Right lobe of liver (tissue), 6 donors: ENCODE results near the gene SLC22A13. TPM values are rescaled to one million over a fixed set of nuclear protein-coding genes. Genes with fewer than 3 reads are reported as not detected.

Experiments
- ATAC-seq, 4 donors: fragments of 200-7000 bp; cut with Tn5 transposase; one replicate each; pipeline ENCODE4 v1.9.1; 2020; ENCODE audit warnings: mild to moderate bottlenecking in 4 of 4, moderate library complexity in 4 of 4
- DNase-seq, 3 donors: peaks; one replicate each; pipeline ENCODE4 v3.0.0-alpha.2; 2020
- H3K27ac ChIP-seq, 3 donors: fragments of 200-600 bp; one replicate each; pipeline ENCODE4 v1.8.0; 2022
- H3K27me3 ChIP-seq, 2 donors: fragments of 200-600 bp; one replicate each; pipeline ENCODE4 v1.8.0; 2022
- H3K36me3 ChIP-seq, 4 donors: fragments of 200-600 bp; sonication (generic) in 1 of 4; one replicate each; pipeline versions ENCODE4 v1.5.1 to v1.8.0; 2017 to 2022; ENCODE audit warnings: control low read depth in 1 of 4
- H3K4me1 ChIP-seq, 4 donors: fragments of 200-600 bp; sonication (generic) in 1 of 4; one replicate each; pipeline versions ENCODE4 v1.5.1 to v1.8.0; 2017 to 2022; ENCODE audit warnings: control low read depth in 1 of 4
- H3K4me3 ChIP-seq, 3 donors: fragments of 200-600 bp; one replicate each; pipeline ENCODE4 v1.8.0; 2022
- H3K9me3 ChIP-seq, 4 donors: fragments of 200-600 bp; sonication (generic) in 1 of 4; one replicate each; pipeline versions ENCODE4 v1.5.1 to v1.8.0; 2017 to 2022; ENCODE audit warnings: control low read depth in 1 of 4
- POLR2A ChIP-seq: fragments of 450-650 bp; IDR thresholded peaks from one replicate; pipeline ENCODE4 v1.6.1; 2017; ENCODE audit warnings: antibody characterized with exemption, mild to moderate bottlenecking
- WGBS: methylation state at CpG from one replicate; pipeline ENCODE4 v1.1.6; 2018; ENCODE audit warnings: low coverage, low lambda C conversion rate; ENCODE audit not compliant: insufficient coverage; ENCODE audit errors: missing lambda C conversion rate; 5-methylcytosine and 5-hydroxymethylcytosine counted together
- intact Hi-C, 2 donors: fragments of 100-400 bp; cut with DNase I; formaldehyde crosslinking; loops; one replicate each; pipeline versions ENCODE4 v1.11.2 to v1.14.1; 2022
- long read RNA-seq: library from polyadenylated mRNA; unstranded; transcript quantifications from one replicate; pipeline ENCODE4 v2.0.0, GENCODE V29; 2019
- total RNA-seq, 6 experiments: library from RNA; depleted of rRNA in 2 of 6; stranded (reverse); fragments of >200 nt in 2 of 6; fragmentation: NEBNext Ultra II Directional in 3 of 6; extraction: Animal tissue kit (Norgen Biotek cat#: 25700) in 3 of 6; gene quantifications; one replicate each; pipeline versions ENCODE4 v1.1.0 to v1.2.4, GENCODE V29; 2016 to 2023
- TF ChIP-seq, protein P1 (sequence below), 4 donors: fragments of 200-600 bp in 3 of 4; fragments of 450-650 bp in 1 of 4; IDR thresholded peaks; one replicate each; pipeline versions ENCODE4 v1.5.1 to v1.8.0; 2016 to 2022; ENCODE audit warnings: antibody characterized with exemption in 4 of 4, mild to moderate bottlenecking in 2 of 4
- donor health status: DM: no; HTN: yes; CAD: no.
- donor health status: DM: no; HTN: no; CAD: no.
- donor health status: DM: no; HTN: no; CAD: no.
- donor health status: DM: no; HTN: yes; CAD: no.
- donor health status: DM: no; HTN: yes; CAD: no.

Gene SLC22A13
- total RNA-seq, result under 1 TPM in 3 of 6 experiments, not detected in 3; 0.16 to 0.35 (median 0.22) TPM
- long read RNA-seq, result 0 reads

DNA sequence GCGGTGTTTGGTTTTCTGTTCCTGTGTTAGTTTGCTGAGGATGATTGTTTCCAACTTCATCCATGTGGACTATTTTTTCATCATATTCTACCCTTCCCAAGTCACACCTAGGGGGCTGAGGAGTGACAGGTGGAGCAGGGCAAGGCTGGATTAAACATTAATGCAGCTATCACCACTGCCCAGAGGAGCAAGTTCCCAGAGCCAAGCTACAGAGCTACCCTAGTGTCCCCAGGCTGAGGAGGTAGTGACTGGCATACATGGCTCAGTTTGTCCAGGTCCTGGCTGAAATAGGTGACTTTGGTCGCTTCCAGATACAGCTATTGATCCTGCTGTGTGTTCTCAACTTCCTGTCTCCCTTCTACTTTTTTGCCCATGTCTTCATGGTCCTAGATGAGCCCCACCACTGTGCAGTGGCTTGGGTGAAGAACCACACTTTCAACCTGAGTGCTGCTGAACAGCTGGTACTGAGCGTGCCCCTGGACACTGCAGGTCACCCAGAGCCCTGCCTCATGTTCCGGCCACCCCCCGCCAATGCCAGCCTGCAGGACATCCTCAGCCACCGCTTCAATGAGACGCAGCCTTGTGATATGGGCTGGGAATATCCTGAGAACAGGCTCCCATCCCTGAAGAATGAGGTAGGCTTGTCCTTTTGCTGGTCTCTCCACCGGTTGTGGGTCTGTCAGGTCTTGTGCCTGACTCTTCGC lies at the start of gene SLC22A13:
Gene SLC22A13, plus strand, starts transcription at position 209 of the 704 bp plus-strand sequence. Its CDS starts 49 bp downstream, at position 258.
- Histone ChIP-seq H3K9me3 (no peaks in the 10 kb centered on the region), H3K4me3 (no peak within 1 kb of the TSS), H3K36me3 (no peaks in the 10 kb centered on the region), H3K4me1 (peaks cover 0 to 14% (median 0%) of the 10 kb centered on the region in 4 donors), H3K27me3 (no peaks in the 10 kb centered on the region), H3K27ac (no peak within 1 kb of the TSS)
- no peak for TF ChIP-seq POLR2A
- TF ChIP-seq, protein P1, sequence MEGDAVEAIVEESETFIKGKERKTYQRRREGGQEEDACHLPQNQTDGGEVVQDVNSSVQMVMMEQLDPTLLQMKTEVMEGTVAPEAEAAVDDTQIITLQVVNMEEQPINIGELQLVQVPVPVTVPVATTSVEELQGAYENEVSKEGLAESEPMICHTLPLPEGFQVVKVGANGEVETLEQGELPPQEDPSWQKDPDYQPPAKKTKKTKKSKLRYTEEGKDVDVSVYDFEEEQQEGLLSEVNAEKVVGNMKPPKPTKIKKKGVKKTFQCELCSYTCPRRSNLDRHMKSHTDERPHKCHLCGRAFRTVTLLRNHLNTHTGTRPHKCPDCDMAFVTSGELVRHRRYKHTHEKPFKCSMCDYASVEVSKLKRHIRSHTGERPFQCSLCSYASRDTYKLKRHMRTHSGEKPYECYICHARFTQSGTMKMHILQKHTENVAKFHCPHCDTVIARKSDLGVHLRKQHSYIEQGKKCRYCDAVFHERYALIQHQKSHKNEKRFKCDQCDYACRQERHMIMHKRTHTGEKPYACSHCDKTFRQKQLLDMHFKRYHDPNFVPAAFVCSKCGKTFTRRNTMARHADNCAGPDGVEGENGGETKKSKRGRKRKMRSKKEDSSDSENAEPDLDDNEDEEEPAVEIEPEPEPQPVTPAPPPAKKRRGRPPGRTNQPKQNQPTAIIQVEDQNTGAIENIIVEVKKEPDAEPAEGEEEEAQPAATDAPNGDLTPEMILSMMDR (IDR thresholded peaks at IDR 0.05), result no peak
- ATAC-seq, result peak; percentile 50 to 77 (median 58)
- DNase-seq, result no peak
- 76% methylated on average over 3 of the region's 9 CpGs for WGBS
- intact Hi-C loops, result no loop called here

DNA sequence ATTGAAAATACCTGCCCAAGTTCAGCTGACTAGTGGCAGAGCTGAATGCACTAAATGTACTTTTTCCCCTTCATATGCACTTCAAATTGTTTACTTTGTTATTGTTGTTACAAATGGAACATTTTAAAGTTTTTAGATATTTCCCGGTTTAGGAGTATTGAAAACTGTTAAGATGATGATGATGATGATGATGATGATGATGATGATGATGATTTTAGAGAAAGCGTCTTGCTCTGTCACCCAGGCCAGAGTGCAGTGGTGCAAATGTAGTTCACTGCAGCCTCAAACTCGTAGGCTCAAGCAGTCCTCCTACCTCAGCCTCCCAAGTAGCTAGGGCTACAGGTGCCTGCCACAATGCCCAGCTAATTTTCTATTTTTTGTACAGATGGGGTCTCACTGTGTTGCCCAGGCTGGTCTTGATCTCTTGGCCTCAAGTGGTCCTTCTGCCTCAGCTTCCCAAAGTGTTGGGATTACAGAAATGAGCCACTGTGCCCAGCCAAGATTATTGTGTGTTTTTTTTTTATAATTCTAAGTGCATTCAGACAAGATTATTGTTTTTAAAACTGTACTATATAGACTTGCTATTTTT lies 45.9 kb upstream of the SLC22A13 start:
- TF ChIP-seq, protein P1 (IDR thresholded peaks at IDR 0.05), result no peak
- no peak for TF ChIP-seq POLR2A
- no peaks in the 10 kb centered on the region for H3K4me1 ChIP-seq
- H3K27me3 ChIP-seq, result no peaks in the 10 kb centered on the region
- no peak for DNase-seq
- intact Hi-C loops, result no loop called here
- WGBS, result 100% methylated on average over 3 of the region's 3 CpGs
- no peak overlapping the region for H3K27ac ChIP-seq
- no peak for ATAC-seq
- no peaks in the 10 kb centered on the region for H3K9me3 ChIP-seq
- no peak overlapping the region for H3K4me3 ChIP-seq
- peaks cover 0 to 9% (median 0%) of the 10 kb centered on the region in 4 donors for H3K36me3 ChIP-seq

GRCh38 chr3:38221005-38221404 lies 44.6 kb upstream of the SLC22A13 start:
- TF ChIP-seq, protein P1 (IDR thresholded peaks at IDR 0.05), result no peak
- no peak for TF ChIP-seq POLR2A
- intact Hi-C loops, result no loop called here
- H3K27me3 ChIP-seq, result no peaks in the 10 kb centered on the region
- DNase-seq (no peak), ATAC-seq (no peak)
- H3K36me3 ChIP-seq, result peaks cover 0 to 10% (median 0%) of the 10 kb centered on the region in 4 donors
- 100% methylated on average over 1 of the region's 1 CpG for WGBS
- no peak overlapping the region for H3K27ac ChIP-seq
- H3K9me3 ChIP-seq, result no peaks in the 10 kb centered on the region
- H3K4me1 ChIP-seq, result no peaks in the 10 kb centered on the region
- no peak overlapping the region for H3K4me3 ChIP-seq

GRCh38 chr3:38222032-38222634 lies 43.5 kb upstream of the SLC22A13 start:
- Histone ChIP-seq H3K27me3 (no peaks in the 10 kb centered on the region), H3K27ac (no peak overlapping the region), H3K4me1 (no peaks in the 10 kb centered on the region), H3K4me3 (no peak overlapping the region), H3K9me3 (no peaks in the 10 kb centered on the region), H3K36me3 (peaks cover 0 to 18% (median 0%) of the 10 kb centered on the region in 4 donors)
- DNase-seq (no peak), ATAC-seq (no peak)
- 75% methylated on average over 5 of the region's 7 CpGs for WGBS
- no peak for TF ChIP-seq POLR2A
- TF ChIP-seq, protein P1 (IDR thresholded peaks at IDR 0.05), result no peak
- intact Hi-C loops, result no loop called here
